H1 (cell line): ENCODE data around the gene BRD7.

ENCODE experiments used
- ATF3 ChIP-seq: IDR thresholded peaks from 2 replicates; pipeline ENCODE4 v1.6.1; 2011; ENCODE audit warnings: low read depth, mild to moderate bottlenecking, low read length; ENCODE audit not compliant: insufficient read depth
- CHD2 ChIP-seq: IDR thresholded peaks from 2 replicates; pipeline ENCODE4 v1.6.1; 2012; ENCODE audit warnings: low read length, improper control_type of control experiment
- POLR2A ChIP-seq, 2 experiments: IDR thresholded peaks; 1 replicate in 1 of 2; 2 replicates in 1 of 2; pipeline ENCODE4 v1.6.1; 2011; ENCODE audit warnings: low read depth in 2 of 2, low read length in 2 of 2, mild to moderate bottlenecking in 2 of 2; ENCODE audit errors: control extremely low read depth in 1 of 2
- RAD21 ChIP-seq, 2 experiments: IDR thresholded peaks in 1 of 2; conservative IDR thresholded peaks in 1 of 2; 2 replicates each; pipeline ENCODE4 v1.6.1; 2011; ENCODE audit warnings: low read depth in 2 of 2, low read length in 2 of 2, improper control_type of control experiment in 1 of 2, inconsistent platforms in 1 of 2, mild to moderate bottlenecking in 1 of 2, moderate library complexity in 1 of 2
- SUZ12 ChIP-seq: fragments of 200-600 bp; sonication (generic); IDR thresholded peaks from 2 replicates; pipeline ENCODE4 v1.6.1; 2012; ENCODE audit warnings: mild to moderate bottlenecking, inconsistent platforms, low read length, moderate library complexity, mixed read lengths
- TEAD4 ChIP-seq: IDR thresholded peaks from 2 replicates; pipeline ENCODE4 v1.6.1; 2012; ENCODE audit warnings: low read depth, low read length, inconsistent platforms, mixed read lengths
- TF ChIP-seq, protein P1 (sequence below), 3 experiments: IDR thresholded peaks; 1 replicate in 2 of 3; 2 replicates in 1 of 3; pipeline versions ENCODE4 v1.5.1 to v1.6.1; 2011; ENCODE audit warnings: low read length in 3 of 3, mild to moderate bottlenecking in 3 of 3, inconsistent platforms in 2 of 3, low read depth in 1 of 3, moderate library complexity in 1 of 3; ENCODE audit not compliant: insufficient read depth in 1 of 3; ENCODE audit errors: control extremely low read depth in 1 of 3

DNA sequence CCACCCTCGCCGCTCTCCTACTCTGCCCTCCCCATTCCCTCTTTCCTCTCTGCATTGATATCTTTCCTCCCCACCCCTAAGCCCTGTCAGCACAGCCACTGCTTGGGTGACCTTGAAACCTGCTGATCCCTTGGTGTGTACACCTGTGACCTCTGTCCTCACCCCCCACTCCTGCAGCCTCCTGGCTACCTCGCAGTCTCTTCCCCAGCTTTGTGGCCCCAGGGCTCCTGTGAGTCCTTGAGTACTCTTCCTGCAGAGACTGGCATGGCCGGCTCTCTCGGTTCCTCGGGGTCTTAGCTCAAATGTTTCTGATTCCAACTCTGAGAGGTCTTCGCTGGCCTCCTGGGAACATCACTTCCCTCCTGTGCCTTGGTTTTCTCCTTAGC lies 70.7 kb downstream of the BRD7 start:
- TF ChIP-seq POLR2A (IDR thresholded peaks at IDR 0.05; ENCODE audit: control extremely low read depth in 1 of 2, low read depth in 2 of 2, low read length in 2 of 2), result no peak
- TF ChIP-seq CHD2, result no peak
- TF ChIP-seq, protein P1, sequence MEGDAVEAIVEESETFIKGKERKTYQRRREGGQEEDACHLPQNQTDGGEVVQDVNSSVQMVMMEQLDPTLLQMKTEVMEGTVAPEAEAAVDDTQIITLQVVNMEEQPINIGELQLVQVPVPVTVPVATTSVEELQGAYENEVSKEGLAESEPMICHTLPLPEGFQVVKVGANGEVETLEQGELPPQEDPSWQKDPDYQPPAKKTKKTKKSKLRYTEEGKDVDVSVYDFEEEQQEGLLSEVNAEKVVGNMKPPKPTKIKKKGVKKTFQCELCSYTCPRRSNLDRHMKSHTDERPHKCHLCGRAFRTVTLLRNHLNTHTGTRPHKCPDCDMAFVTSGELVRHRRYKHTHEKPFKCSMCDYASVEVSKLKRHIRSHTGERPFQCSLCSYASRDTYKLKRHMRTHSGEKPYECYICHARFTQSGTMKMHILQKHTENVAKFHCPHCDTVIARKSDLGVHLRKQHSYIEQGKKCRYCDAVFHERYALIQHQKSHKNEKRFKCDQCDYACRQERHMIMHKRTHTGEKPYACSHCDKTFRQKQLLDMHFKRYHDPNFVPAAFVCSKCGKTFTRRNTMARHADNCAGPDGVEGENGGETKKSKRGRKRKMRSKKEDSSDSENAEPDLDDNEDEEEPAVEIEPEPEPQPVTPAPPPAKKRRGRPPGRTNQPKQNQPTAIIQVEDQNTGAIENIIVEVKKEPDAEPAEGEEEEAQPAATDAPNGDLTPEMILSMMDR (IDR thresholded peaks at IDR 0.05; ENCODE audit: control extremely low read depth in 1 of 3, insufficient read depth in 1 of 3, low read depth in 1 of 3, low read length in 3 of 3), result no peak
- no peak for TF ChIP-seq RAD21 (IDR thresholded peaks at IDR 0.05 in 1 of 2, conservative IDR thresholded peaks at IDR 0.05 in 1 of 2; ENCODE audit: low read depth in 2 of 2, low read length in 2 of 2)
- TF ChIP-seq SUZ12, result no peak
- TF ChIP-seq TEAD4, result no peak
- no peak for TF ChIP-seq ATF3
